ENCODE data around the gene RWDD3. TPM values are rescaled to one million over a fixed set of nuclear protein-coding genes. Genes with fewer than 3 reads are reported as not detected.

Gene RWDD3
- total and polyA plus RNA-seq, 2 of the 13 experiments (the other 11 are each of a cell fraction or from before 2014, with no cell fraction given), result 18.3 to 21.2 TPM

DNA sequence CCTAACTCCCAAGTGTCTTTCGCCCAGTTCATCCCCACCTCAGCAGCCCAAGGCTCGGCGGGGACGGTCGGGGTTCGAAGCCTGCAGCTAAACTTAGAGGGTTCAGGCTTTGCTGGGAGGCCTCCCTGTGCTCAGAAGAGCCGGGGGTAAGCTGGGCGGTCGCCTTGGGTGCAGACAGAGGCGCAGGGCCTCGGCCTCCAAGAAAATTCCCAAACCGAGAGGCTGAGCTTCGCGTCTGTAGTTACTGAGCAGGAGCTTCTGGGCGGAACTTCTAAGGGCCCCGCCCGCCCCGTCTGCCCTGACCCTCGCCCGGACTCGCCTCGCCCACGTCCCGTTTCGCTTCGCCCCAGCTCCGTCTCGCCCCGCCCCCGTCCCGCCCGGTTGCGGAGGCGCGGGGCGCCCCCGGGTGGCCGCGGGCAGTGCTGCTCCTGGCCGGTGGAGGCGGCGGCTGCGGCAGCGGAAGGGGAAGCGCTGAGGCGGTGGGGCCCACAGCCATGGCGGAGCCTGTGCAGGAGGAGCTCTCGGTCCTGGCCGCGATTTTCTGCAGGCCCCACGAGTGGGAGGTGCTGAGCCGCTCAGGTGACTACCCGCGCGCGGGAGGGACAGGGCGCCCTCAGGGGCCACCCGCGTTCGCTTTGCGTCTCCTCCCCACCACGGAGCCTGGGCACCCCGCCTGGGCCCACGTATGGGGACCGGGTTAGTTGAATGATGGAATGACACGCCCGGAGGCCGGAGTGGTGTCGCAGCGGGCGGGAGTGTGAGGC lies at the start of gene RWDD3 (continued):
- TF ChIP-seq, protein P1, sequence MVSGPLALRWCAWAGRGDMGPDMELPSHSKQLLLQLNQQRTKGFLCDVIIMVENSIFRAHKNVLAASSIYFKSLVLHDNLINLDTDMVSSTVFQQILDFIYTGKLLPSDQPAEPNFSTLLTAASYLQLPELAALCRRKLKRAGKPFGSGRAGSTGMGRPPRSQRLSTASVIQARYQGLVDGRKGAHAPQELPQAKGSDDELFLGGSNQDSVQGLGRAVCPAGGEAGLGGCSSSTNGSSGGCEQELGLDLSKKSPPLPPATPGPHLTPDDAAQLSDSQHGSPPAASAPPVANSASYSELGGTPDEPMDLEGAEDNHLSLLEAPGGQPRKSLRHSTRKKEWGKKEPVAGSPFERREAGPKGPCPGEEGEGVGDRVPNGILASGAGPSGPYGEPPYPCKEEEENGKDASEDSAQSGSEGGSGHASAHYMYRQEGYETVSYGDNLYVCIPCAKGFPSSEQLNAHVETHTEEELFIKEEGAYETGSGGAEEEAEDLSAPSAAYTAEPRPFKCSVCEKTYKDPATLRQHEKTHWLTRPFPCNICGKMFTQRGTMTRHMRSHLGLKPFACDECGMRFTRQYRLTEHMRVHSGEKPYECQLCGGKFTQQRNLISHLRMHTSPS (CRISPR knock-in tag; IDR thresholded peaks at IDR 0.05; ENCODE audit: low read depth), result peak; percentile 34; the same call in 1 of the 2 replicates
- TF ChIP-seq, protein P2, sequence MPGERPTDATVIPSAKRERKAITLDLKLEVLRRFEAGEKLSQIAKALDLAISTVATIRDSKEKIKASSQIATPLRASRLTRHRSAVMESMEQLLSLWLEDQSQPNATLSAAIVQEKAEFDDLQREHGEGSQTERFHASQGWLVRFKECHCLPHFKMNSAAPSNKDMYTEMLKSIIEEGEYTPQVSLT (CRISPR knock-in tag; IDR thresholded peaks at IDR 0.05; ENCODE audit: borderline replicate concordance, low read depth), result no peak
- TF ChIP-seq IRX3 (CRISPR knock-in tag; IDR thresholded peaks at IDR 0.05; ENCODE audit: borderline replicate concordance, low read depth) (peak; percentile 70; the same call in 1 of the 2 replicates), JUND (CRISPR knock-in tag; IDR thresholded peaks at IDR 0.05) (no peak; the same call in 1 of the 2 replicates), NR2F6 (IDR thresholded peaks at IDR 0.05) (no peak), NR2F6 (CRISPR knock-in tag; IDR thresholded peaks at IDR 0.05) (0 out of 2 replicates have a peak, but pooled peaks have one; percentile 31), ZNF263 (CRISPR knock-in tag; IDR thresholded peaks at IDR 0.05) (no peak), ZNF83 (CRISPR knock-in tag; IDR thresholded peaks at IDR 0.05; ENCODE audit: borderline replicate concordance) (no peak), HDAC1 (CRISPR knock-in tag; IDR thresholded peaks at IDR 0.05) (peak; percentile 13; the same call in 1 of the 2 replicates), NKX3-1 (CRISPR knock-in tag; IDR thresholded peaks at IDR 0.05) (0 out of 2 replicates have a peak, but pooled peaks have one; percentile 19)
- TF ChIP-seq, protein P3, sequence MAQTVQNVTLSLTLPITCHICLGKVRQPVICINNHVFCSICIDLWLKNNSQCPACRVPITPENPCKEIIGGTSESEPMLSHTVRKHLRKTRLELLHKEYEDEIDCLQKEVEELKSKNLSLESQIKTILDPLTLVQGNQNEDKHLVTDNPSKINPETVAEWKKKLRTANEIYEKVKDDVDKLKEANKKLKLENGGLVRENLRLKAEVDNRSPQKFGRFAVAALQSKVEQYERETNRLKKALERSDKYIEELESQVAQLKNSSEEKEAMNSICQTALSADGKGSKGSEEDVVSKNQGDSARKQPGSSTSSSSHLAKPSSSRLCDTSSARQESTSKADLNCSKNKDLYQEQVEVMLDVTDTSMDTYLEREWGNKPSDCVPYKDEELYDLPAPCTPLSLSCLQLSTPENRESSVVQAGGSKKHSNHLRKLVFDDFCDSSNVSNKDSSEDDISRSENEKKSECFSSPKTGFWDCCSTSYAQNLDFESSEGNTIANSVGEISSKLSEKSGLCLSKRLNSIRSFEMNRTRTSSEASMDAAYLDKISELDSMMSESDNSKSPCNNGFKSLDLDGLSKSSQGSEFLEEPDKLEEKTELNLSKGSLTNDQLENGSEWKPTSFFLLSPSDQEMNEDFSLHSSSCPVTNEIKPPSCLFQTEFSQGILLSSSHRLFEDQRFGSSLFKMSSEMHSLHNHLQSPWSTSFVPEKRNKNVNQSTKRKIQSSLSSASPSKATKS (CRISPR knock-in tag; IDR thresholded peaks at IDR 0.05), result 0 out of 2 replicates have a peak, but pooled peaks have one; percentile 6

Measured in HepG2 (cell line).